ENCODE data around the gene RASGEF1C.

- TF ChIP-seq CTCF (IDR thresholded peaks at IDR 0.05; ENCODE audit: low read depth, low read length): no peak
- TF ChIP-seq EZH2phosphoT487 (IDR thresholded peaks at IDR 0.05; ENCODE audit: low read depth): no peak
Observed at GRCh38 chr5:180129291-180130190, 79.5 kb downstream of the RASGEF1C start.
